Gastrocnemius medialis (tissue), 4 donors: ENCODE measurements around the gene PLA2G3. TPM values are rescaled to one million over a fixed set of nuclear protein-coding genes. Genes with fewer than 3 reads are reported as not detected.

Experiments used
- ATAC-seq, 2 donors: fragments of 150-250 bp; one replicate each; pipeline ENCODE4 v1.9.1; 2016
- DNase-seq, 2 donors: peaks; one replicate each; pipeline ENCODE4 v3.0.0-alpha.2; 2019
- H3K27ac ChIP-seq, 4 donors: fragments of 200-600 bp; sonication (generic); 1 replicate in 1 of 4; 2 replicates in 3 of 4; pipeline ENCODE4 v1.5.1; 2016 to 2018; ENCODE audit warnings: mild to moderate bottlenecking in 2 of 4, moderate library complexity in 1 of 4
- H3K27me3 ChIP-seq, 3 donors: fragments of 200-600 bp; sonication (generic) in 2 of 3; 1 replicate in 1 of 3; 2 replicates in 2 of 3; pipeline versions ENCODE4 v1.5.1 to v1.6.0; 2016 to 2019; ENCODE audit warnings: mild to moderate bottlenecking in 1 of 3, moderate library complexity in 1 of 3
- H3K36me3 ChIP-seq, 2 donors: fragments of 200-600 bp; sonication (generic) in 1 of 2; one replicate each; pipeline ENCODE4 v1.5.1; 2017 to 2018
- H3K4me1 ChIP-seq, 2 donors: fragments of 200-600 bp; sonication (generic) in 1 of 2; one replicate each; pipeline ENCODE4 v1.5.1; 2016 to 2017; ENCODE audit warnings: mild to moderate bottlenecking in 2 of 2
- H3K4me3 ChIP-seq, 4 donors: fragments of 200-600 bp; sonication (generic) in 3 of 4; 1 replicate in 1 of 4; 2 replicates in 3 of 4; pipeline ENCODE4 v1.5.1; 2016 to 2019; ENCODE audit warnings: mild to moderate bottlenecking in 2 of 4
- H3K9me3 ChIP-seq, 3 donors: fragments of 200-600 bp; sonication (generic) in 2 of 3; 1 replicate in 1 of 3; 2 replicates in 2 of 3; pipeline ENCODE4 v1.5.1; 2016 to 2019
- POLR2A ChIP-seq, 2 donors: fragments of 450-650 bp; IDR thresholded peaks; one replicate each; pipeline ENCODE4 v1.6.1; 2017; ENCODE audit warnings: antibody characterized with exemption in 2 of 2, mild to moderate bottlenecking in 2 of 2, moderate library complexity in 2 of 2
- in situ Hi-C, 4 donors: fragments of 200-750 bp; cut with MboI; loops; one replicate each; pipeline versions ENCODE4 v1.15.0 to v1.8.0; 2017; ENCODE audit warnings: low sequenced_read_pairs in 4 of 4
- intact Hi-C: fragments of 100-400 bp; cut with DNase I; formaldehyde crosslinking; loops from one replicate; pipeline ENCODE4 v1.15.1; 2023; ENCODE audit warnings: low total_unique reads
- total RNA-seq, 4 donors: library from RNA; depleted of rRNA; stranded (reverse); fragments of >200 nt; gene quantifications; one replicate each; pipeline versions ENCODE4 v1.1.0 to v1.2.3, GENCODE V29; 2016
- TF ChIP-seq, protein P1 (sequence below), 5 experiments: fragments of 450-650 bp in 3 of 5; fragments of 200-600 bp in 2 of 5; sonication (generic) in 2 of 5; IDR thresholded peaks in 4 of 5; conservative IDR thresholded peaks in 1 of 5; 1 replicate in 4 of 5; 2 replicates in 1 of 5; pipeline ENCODE4 v1.5.1; 2016 to 2019; ENCODE audit warnings: antibody characterized with exemption in 5 of 5, mild to moderate bottlenecking in 3 of 5, moderate library complexity in 3 of 5

Gene PLA2G3
- total RNA-seq, 4 donors from 2014 or later = not detected

DNA sequence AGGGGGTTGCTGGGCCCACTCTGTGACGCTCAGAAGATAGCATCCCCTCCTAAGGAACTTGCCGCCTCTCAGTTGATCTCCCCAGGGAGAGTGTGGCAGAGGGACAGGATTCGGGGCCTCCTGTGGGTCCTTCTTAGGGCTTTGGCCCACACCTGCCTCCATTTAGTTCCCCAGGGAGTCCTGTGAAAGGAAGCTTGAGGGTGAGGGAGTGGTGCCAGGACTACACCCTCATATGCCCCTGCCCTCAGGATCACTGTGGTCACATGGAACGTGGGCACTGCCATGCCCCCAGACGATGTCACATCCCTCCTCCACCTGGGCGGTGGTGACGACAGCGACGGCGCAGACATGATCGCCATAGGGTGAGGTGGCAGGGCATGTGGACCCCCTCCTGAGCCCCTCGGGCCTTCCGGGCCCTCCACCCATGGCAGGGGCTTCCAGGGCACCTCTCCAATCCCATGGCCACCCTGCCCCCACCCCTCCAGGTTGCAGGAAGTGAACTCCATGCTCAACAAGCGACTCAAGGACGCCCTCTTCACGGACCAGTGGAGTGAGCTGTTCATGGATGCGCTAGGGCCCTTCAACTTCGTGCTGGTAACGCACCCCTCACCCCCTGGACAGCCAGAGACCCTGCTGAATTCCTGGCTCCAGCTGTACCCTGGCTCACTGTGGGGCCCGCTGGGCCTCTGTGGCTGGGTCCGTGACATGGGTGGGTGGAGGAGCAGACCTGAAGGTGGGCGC lies 14.0 kb downstream of the PLA2G3 start:
- Histone ChIP-seq H3K4me3 (no peak overlapping the region), H3K27me3 (no peaks in the 10 kb centered on the region), H3K36me3 (no peaks in the 10 kb centered on the region), H3K9me3 (no peaks in the 10 kb centered on the region), H3K27ac (no peak overlapping the region), H3K4me1 (peaks cover 16% of the 10 kb centered on the region in 2 donors)
- no peak for TF ChIP-seq POLR2A (IDR thresholded peaks at IDR 0.05)
- TF ChIP-seq, protein P1, sequence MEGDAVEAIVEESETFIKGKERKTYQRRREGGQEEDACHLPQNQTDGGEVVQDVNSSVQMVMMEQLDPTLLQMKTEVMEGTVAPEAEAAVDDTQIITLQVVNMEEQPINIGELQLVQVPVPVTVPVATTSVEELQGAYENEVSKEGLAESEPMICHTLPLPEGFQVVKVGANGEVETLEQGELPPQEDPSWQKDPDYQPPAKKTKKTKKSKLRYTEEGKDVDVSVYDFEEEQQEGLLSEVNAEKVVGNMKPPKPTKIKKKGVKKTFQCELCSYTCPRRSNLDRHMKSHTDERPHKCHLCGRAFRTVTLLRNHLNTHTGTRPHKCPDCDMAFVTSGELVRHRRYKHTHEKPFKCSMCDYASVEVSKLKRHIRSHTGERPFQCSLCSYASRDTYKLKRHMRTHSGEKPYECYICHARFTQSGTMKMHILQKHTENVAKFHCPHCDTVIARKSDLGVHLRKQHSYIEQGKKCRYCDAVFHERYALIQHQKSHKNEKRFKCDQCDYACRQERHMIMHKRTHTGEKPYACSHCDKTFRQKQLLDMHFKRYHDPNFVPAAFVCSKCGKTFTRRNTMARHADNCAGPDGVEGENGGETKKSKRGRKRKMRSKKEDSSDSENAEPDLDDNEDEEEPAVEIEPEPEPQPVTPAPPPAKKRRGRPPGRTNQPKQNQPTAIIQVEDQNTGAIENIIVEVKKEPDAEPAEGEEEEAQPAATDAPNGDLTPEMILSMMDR (IDR thresholded peaks at IDR 0.05 in 4 of 5, conservative IDR thresholded peaks at IDR 0.05 in 1 of 5) = no peak
- in situ Hi-C loops (loop anchor here in 1 of 4 donors (25.0 kb wide), 1 partner anchor 364 kb away; no protein-coding TSS in a partner anchor), intact Hi-C loops (no loop called here)
- no peak for ATAC-seq
- DNase-seq = no peak

DNA sequence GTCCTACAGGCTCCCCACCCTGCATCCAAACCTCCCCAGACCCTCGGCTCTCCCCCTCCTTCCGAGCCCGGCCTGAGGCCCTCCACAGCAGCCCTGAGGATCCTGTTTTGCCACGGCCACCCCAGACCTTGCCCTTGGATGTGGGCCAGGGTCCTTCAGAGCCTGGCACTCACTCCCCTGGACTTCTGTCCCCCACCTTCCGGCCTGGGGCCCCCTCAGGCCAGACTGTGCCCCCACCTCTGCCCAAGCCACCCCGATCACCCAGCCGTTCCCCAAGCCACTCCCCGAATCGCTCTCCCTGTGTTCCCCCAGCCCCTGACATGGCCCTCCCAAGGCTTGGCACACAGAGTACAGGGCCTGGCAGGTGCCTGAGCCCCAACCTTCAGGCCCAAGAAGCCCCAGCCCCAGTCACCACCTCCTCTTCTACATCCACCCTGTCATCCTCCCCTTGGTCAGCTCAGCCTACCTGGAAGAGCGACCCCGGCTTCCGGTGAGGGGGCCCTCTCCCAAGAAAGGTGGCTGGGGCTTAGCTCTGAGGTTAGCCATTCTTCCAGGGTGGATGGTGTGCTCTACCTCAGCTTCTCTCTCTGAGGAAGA lies 14.7 kb downstream of the PLA2G3 start:
- TF ChIP-seq, protein P1 (IDR thresholded peaks at IDR 0.05 in 4 of 5, conservative IDR thresholded peaks at IDR 0.05 in 1 of 5) = no peak
- TF ChIP-seq POLR2A (IDR thresholded peaks at IDR 0.05) = no peak
- Histone ChIP-seq H3K27ac (no peak overlapping the region), H3K27me3 (no peaks in the 10 kb centered on the region), H3K36me3 (no peaks in the 10 kb centered on the region), H3K4me1 (peaks cover 16% of the 10 kb centered on the region in 2 donors), H3K4me3 (no peak overlapping the region), H3K9me3 (no peaks in the 10 kb centered on the region)
- DNase-seq (no peak), ATAC-seq (no peak)
- intact Hi-C loops (no loop called here), in situ Hi-C loops (loop anchor here in 1 of 4 donors (25.0 kb wide), 1 partner anchor 363 kb away; no protein-coding TSS in a partner anchor)

DNA sequence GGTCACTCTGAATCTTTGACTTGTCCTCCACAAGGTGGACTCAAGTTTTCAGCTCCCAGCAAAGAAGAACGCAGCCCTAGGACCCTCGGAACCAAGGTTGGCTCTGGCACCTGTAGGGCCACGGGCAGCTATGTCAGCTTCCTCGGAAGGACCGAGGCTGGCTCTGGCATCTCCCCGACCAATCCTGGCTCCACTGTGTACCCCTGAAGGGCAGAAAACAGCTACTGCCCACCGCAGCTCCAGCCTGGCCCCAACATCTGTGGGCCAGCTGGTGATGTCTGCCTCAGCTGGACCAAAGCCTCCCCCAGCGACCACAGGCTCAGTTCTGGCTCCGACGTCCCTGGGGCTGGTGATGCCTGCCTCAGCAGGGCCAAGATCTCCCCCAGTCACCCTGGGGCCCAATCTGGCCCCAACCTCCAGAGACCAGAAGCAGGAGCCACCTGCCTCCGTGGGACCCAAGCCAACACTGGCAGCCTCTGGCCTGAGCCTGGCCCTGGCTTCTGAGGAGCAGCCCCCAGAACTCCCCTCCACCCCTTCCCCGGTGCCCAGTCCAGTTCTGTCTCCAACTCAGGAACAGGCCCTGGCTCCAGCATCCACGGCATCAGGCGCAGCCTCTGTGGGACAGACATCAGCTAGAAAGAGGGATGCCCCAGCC lies 15.4 kb downstream of the PLA2G3 start:
- Histone ChIP-seq H3K27ac (no peak overlapping the region), H3K36me3 (no peaks in the 10 kb centered on the region), H3K4me3 (no peak overlapping the region), H3K27me3 (no peaks in the 10 kb centered on the region), H3K4me1 (peaks cover 16% of the 10 kb centered on the region in 2 donors), H3K9me3 (no peaks in the 10 kb centered on the region)
- ATAC-seq (no peak), DNase-seq (no peak)
- TF ChIP-seq POLR2A (IDR thresholded peaks at IDR 0.05) = no peak
- TF ChIP-seq, protein P1 (IDR thresholded peaks at IDR 0.05 in 4 of 5, conservative IDR thresholded peaks at IDR 0.05 in 1 of 5) = no peak
- in situ Hi-C loops (loop anchor here in 1 of 4 donors (25.0 kb wide), 1 partner anchor 363 kb away; no protein-coding TSS in a partner anchor), intact Hi-C loops (no loop called here)

DNA sequence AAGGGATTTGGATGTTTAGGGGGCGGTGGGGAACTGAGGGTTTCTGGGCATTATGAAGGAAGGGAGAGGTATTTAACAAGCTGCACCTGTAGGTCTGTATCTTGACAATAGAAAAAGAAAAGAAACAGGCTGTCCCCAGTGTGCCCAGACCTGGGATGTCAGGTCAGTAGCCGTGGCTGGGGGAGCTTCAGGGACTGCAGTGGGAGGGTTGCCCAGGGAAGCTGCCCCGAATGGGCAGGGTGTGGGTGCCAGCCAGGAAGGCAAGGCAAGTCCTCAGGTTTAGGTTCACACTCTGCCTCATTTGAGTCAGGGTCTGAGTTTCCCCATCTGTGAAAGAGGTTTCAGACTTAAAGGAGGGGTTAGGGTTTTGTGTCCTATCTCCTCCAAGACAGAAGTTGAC lies 16.0 kb downstream of the PLA2G3 start:
- no peak overlapping the region for H3K27ac ChIP-seq

More for the DNA sequence above, 16.0 kb downstream of the PLA2G3 start:
- DNase-seq = no peak
- ATAC-seq = no peak
- in situ Hi-C loops (no loop called here), intact Hi-C loops (no loop called here)
- H3K9me3 ChIP-seq = no peaks in the 10 kb centered on the region
- no peaks in the 10 kb centered on the region for H3K27me3 ChIP-seq
- H3K4me1 ChIP-seq = peaks cover 16 to 21% of the 10 kb centered on the region in 2 donors
- TF ChIP-seq, protein P1 (IDR thresholded peaks at IDR 0.05 in 4 of 5, conservative IDR thresholded peaks at IDR 0.05 in 1 of 5) = no peak
- no peak for TF ChIP-seq POLR2A (IDR thresholded peaks at IDR 0.05)
- H3K4me3 ChIP-seq = no peak overlapping the region
- H3K36me3 ChIP-seq = no peaks in the 10 kb centered on the region
